ENCODE data around the gene NAT8L. TPM values are rescaled to one million over a fixed set of nuclear protein-coding genes. Genes with fewer than 3 reads are reported as not detected.

Gene NAT8L
- total RNA-seq, 4 donors from 2014 or later, result under 0.01 to 0.45 (median 0.20) TPM

DNA sequence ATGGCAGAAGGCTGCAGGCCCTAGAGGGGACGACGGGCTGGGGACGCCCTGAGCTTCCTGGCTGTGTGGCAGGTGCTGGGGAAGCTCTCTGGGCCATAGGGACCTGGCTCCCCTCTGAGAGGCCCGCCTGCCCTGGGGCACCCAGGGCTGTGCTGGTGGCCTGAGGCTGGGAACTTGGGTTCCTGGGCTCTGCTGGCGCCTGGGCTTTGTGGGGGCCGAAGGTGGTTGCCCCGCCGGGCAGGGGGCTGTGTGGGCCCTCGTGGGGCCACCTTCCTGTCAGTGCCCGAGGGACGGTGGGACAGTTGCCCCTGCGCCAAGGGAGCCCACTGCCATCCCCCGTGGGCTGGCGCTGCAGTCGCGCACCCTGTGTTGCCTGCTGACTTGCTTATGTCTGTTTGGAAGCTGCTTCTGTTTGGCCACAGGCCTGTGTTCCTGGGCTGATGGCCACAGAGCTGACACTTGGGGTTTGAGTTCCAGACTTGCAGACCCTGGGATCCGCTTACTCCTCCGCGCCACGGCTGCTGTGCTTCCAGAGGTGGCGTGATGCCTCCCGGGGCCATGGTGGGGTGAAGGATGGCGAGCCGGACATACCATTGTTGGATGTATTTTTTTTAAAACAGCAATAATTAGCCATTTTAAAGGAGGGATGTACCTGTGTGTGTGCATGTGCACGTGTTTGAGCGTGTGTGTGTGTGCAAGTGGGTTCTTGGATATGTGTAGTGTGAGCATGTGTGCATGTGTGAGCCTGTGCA, 8.5 kb downstream of the NAT8L start:
- TF ChIP-seq, protein P1, sequence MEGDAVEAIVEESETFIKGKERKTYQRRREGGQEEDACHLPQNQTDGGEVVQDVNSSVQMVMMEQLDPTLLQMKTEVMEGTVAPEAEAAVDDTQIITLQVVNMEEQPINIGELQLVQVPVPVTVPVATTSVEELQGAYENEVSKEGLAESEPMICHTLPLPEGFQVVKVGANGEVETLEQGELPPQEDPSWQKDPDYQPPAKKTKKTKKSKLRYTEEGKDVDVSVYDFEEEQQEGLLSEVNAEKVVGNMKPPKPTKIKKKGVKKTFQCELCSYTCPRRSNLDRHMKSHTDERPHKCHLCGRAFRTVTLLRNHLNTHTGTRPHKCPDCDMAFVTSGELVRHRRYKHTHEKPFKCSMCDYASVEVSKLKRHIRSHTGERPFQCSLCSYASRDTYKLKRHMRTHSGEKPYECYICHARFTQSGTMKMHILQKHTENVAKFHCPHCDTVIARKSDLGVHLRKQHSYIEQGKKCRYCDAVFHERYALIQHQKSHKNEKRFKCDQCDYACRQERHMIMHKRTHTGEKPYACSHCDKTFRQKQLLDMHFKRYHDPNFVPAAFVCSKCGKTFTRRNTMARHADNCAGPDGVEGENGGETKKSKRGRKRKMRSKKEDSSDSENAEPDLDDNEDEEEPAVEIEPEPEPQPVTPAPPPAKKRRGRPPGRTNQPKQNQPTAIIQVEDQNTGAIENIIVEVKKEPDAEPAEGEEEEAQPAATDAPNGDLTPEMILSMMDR (IDR thresholded peaks at IDR 0.05), result no peak
- TF ChIP-seq POLR2A (IDR thresholded peaks at IDR 0.05; ENCODE audit: low read depth) (no peak), EP300 (IDR thresholded peaks at IDR 0.05) (no peak), POLR2AphosphoS5 (IDR thresholded peaks at IDR 0.05) (no peak)
- H3K9me3 ChIP-seq, result no peaks in the 10 kb centered on the region
- no peak overlapping the region for H3K4me3 ChIP-seq
- H3K27me3 ChIP-seq, result peaks cover 0 to 85% (median 8%) of the 10 kb centered on the region in 4 donors
- intact Hi-C loops (cut with DNase I), result no loop called here
- H3K4me1 ChIP-seq, result peaks cover 0 to 6% (median 0%) of the 10 kb centered on the region in 4 donors
- no peak overlapping the region for H3K27ac ChIP-seq (replicated peaks in 1 of 4)
- 78% methylated on average over 15 of the region's 26 CpGs for WGBS
- no peak for DNase-seq (ENCODE audit: extremely low spot score)
- no peaks in the 10 kb centered on the region for H3K36me3 ChIP-seq

DNA sequence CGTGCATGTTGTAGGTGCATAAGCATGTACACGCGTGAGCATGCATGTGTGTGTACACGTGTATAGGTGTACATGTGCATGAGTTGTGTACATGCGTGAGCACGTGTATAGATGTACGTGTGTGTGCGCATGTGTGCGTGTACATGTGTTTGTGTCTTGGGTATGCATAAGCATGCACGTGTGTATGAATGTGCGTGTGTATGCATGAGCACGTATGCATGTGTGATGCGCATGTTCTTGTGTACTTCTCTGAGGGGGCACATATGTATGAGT, 9.0 kb downstream of the NAT8L start:
- Histone ChIP-seq H3K36me3 (no peaks in the 10 kb centered on the region), H3K27me3 (peaks cover 0 to 80% (median 8%) of the 10 kb centered on the region in 4 donors), H3K4me1 (peaks cover 0 to 6% (median 0%) of the 10 kb centered on the region in 4 donors), H3K4me3 (no peak overlapping the region), H3K9me3 (no peaks in the 10 kb centered on the region), H3K27ac (replicated peaks in 1 of 4) (no peak overlapping the region)
- WGBS, result 94% methylated on average over 13 of the region's 13 CpGs
- intact Hi-C loops (cut with DNase I), result no loop called here
- no peak for DNase-seq (ENCODE audit: extremely low spot score)
- TF ChIP-seq, protein P1 (IDR thresholded peaks at IDR 0.05), result no peak
- TF ChIP-seq EP300 (IDR thresholded peaks at IDR 0.05) (no peak), POLR2A (IDR thresholded peaks at IDR 0.05; ENCODE audit: low read depth) (no peak)

DNA sequence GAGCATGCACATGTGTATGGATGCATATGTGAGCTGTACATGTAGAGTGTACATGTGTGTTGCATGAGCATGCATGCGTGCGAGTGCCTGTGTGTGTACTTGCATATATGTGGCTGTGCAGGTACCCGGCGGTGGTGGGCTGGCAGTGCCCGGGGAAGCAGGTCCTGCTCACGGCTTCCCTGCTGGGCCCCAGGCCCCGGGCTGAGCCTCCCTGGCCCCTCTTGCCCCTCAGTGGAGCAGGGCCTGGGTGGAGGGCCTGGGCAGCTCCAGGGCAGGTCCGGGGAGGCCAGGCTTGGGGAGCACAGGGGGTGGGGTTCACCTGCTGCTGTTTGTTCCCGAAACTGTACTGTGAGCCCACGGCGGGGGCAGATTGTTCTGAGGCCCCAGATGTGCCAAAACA, 9.4 kb downstream of the NAT8L start:
- intact Hi-C loops (cut with DNase I), result no loop called here
- TF ChIP-seq POLR2A (IDR thresholded peaks at IDR 0.05; ENCODE audit: low read depth) (no peak), POLR2AphosphoS5 (IDR thresholded peaks at IDR 0.05) (no peak), EP300 (IDR thresholded peaks at IDR 0.05) (no peak)
- TF ChIP-seq, protein P1 (IDR thresholded peaks at IDR 0.05), result no peak
- H3K36me3 ChIP-seq, result no peaks in the 10 kb centered on the region
- peaks cover 0 to 6% (median 0%) of the 10 kb centered on the region in 4 donors for H3K4me1 ChIP-seq
- no peak for DNase-seq (ENCODE audit: extremely low spot score)
- WGBS, result 81% methylated on average over 2 of the region's 11 CpGs
- no peak overlapping the region for H3K27ac ChIP-seq (replicated peaks in 1 of 4)
- H3K27me3 ChIP-seq, result peaks cover 0 to 76% (median 8%) of the 10 kb centered on the region in 4 donors
- no peaks in the 10 kb centered on the region for H3K9me3 ChIP-seq
- H3K4me3 ChIP-seq, result no peak overlapping the region

DNA sequence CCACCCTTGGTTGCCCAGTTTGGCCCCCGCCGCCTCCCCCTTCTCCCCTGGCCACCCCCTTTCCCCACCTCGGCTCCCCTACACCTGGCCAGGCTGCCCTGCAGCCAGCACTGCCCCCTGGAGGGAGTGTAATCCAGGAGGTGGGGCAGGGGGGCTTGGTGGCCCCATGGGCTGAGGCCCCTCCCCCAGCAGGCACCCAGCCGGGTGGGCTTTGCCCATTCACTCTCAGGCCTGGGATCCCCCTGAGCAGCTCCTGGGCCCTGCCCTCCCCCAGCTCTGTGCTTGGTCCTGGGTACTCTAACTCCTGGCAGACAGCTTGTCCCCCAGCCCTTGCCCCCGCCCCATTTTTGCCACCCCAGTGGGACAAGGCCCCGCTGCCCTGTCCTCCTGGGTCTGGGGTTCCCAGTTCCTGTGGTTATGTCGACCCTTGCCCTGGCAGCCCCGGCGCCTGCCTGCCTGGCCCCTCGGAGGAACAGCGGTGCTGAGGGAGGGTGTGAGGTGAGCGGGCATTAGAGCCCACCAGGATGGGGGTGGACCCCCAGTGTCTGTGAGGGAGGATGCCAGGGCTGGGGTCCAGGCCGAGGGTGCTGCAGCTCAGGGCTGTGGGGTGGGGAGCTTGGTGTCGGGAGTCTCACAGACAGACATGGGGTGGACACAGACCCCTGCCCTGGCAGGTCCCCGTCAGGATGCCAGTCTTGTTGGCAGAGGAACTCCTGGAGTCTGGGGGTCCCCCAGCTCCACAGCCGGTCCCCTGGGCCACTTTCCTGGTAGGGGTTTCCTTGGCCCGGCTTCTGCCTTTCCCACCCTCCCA, 10.2 kb downstream of the NAT8L start:
- Histone ChIP-seq H3K36me3 (no peaks in the 10 kb centered on the region), H3K27me3 (peaks cover 0 to 68% (median 8%) of the 10 kb centered on the region in 4 donors), H3K9me3 (no peaks in the 10 kb centered on the region), H3K4me1 (peaks cover 0 to 6% (median 0%) of the 10 kb centered on the region in 4 donors), H3K4me3 (no peak overlapping the region), H3K27ac (replicated peaks in 1 of 4) (no peak overlapping the region)
- TF ChIP-seq POLR2AphosphoS5 (IDR thresholded peaks at IDR 0.05) (no peak), EP300 (IDR thresholded peaks at IDR 0.05) (no peak), POLR2A (IDR thresholded peaks at IDR 0.05; ENCODE audit: low read depth) (no peak)
- TF ChIP-seq, protein P1 (IDR thresholded peaks at IDR 0.05), result no peak
- no peak for DNase-seq (ENCODE audit: extremely low spot score)
- intact Hi-C loops (cut with DNase I), result no loop called here
- WGBS, result 80% methylated on average over 13 of the region's 17 CpGs

Measured in esophagus muscularis mucosa (tissue), 4 donors.